ENCODE measurements around the gene PLEKHJ1. TPM values are rescaled to one million over a fixed set of nuclear protein-coding genes. Genes with fewer than 3 reads are reported as not detected.
A peak's percentile ranks its signal among the peaks of the same experiment; 100 is the strongest.

The PLEKHJ1 gene
- total and polyA plus RNA-seq, 2 of the 8 experiments (the other 6 are each of a cell fraction or from before 2014, with no cell fraction given), result 135 to 187 TPM

DNA sequence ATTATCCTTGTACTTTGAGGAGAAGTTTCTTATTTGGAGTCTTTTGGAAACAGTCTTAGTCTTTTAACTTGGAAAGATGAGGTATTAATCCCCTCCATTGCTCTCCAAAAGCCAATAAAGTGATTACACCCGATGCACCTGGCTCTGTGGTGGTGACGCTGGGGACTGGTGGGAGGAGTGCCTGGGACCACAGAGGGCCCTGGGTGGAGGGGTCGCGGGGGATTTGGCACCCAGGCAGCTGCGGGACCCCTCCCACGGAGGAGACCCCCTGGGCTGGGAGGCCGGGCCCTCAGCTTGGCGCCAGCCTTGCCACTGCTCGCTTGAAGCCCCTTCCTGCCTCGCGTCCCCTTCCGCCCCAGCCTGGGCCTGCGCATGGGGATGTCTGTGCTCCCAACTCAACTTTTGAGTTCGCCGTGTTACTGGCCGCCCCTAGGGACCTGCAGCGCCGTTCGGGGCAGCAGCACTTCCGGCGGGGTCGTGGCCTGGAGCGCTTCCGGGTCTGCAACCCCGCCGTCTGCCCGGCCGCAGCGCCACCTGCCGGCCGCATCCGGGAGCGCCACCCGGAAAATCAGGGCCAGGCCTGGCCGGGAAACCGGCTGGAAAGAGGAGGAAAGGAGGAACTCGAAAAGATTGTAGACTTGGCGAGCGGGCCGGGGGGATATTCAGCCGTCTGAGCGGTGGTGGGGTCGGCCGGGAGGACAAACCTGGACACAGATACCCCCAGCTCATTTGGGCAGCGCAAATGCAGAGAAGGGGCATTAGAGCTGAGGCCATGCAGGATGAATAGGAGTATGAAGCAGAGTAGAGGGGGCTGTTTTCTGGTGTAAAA is 37.4 kb upstream of the PLEKHJ1 start:
- Histone ChIP-seq H3K56ac (replicated peaks; ENCODE audit: insufficient read length, low read depth, low read length) (no peak overlapping the region), H4K5ac (ENCODE audit: insufficient read length, low read depth, low read length) (peak overlapping the region; percentile 34), H4K8ac (ENCODE audit: extremely low read depth, insufficient read depth, low read length) (peak overlapping the region; percentile 9; the same call in 1 of the 2 replicates), H3K4me3 (ENCODE audit: extremely low read depth in 1 of 4, insufficient read depth in 2 of 4, low read depth in 3 of 4, low read length in 4 of 4) (peak overlapping the region in 3 of 4 experiments; percentile 18 to 53 (median 23); a peak in 4 of 8 replicates), H3K79me2 (ENCODE audit: control insufficient read depth in 1 of 2, insufficient read depth in 2 of 2, low read length in 2 of 2) (peaks cover 20 to 40% of the 10 kb centered on the region in 2 experiments; a peak in 3 of 4 replicates), H3K27me3 (replicated peaks in 1 of 4; ENCODE audit: control insufficient read depth in 3 of 4, extremely low read depth in 1 of 4, insufficient read depth in 3 of 4, low read length in 3 of 4) (no peaks in the 10 kb centered on the region), H2BK20ac (ENCODE audit: low read length) (no peak overlapping the region), H3K23ac (ENCODE audit: insufficient read length) (no peak overlapping the region), H2BK12ac (ENCODE audit: low read depth, low read length) (no peak overlapping the region), H3K4me2 (ENCODE audit: insufficient read depth in 1 of 2, low read depth in 2 of 2, low read length in 2 of 2) (peak overlapping the region; percentile 73 to 79), H2AFZ (ENCODE audit: low read length) (no peak overlapping the region), H4K91ac (replicated peaks; ENCODE audit: insufficient read length, low read length) (no peak overlapping the region), H3K14ac (ENCODE audit: insufficient read length) (no peak overlapping the region), H3K36me3 (ENCODE audit: control insufficient read depth in 2 of 4, insufficient read depth in 4 of 4, low read length in 3 of 4) (peaks cover 3 to 23% (median 9%) of the 10 kb centered on the region in 4 experiments; a peak in 5 of 8 replicates), H3K9me3 (ENCODE audit: insufficient read depth in 2 of 2, low read depth in 1 of 2, low read length in 1 of 2) (no peaks in the 10 kb centered on the region), H3K23me2 (ENCODE audit: low read depth, low read length) (peaks cover 5% of the 10 kb centered on the region; the same call in 1 of the 2 replicates), H2BK5ac (ENCODE audit: low read depth, low read length) (no peak overlapping the region), H3K79me1 (ENCODE audit: low read depth, low read length) (peaks cover 3% of the 10 kb centered on the region; the same call in 1 of the 2 replicates), H2BK15ac (ENCODE audit: low read length) (no peak overlapping the region), H2BK120ac (replicated peaks; ENCODE audit: low read depth, low read length) (no peak overlapping the region), H3K4me1 (replicated peaks in 1 of 4; ENCODE audit: control insufficient read depth in 3 of 4, insufficient read depth in 4 of 4, low read length in 3 of 4) (peaks cover 0 to 17% (median 7%) of the 10 kb centered on the region in 4 experiments; a peak in 5 of 7 replicates), H4K20me1 (replicated peaks in 1 of 2; ENCODE audit: control insufficient read depth in 1 of 2, insufficient read depth in 2 of 2, low read length in 2 of 2) (peaks cover 22 to 31% of the 10 kb centered on the region in 2 experiments), H3K18ac (ENCODE audit: extremely low read depth, low read length) (no peak overlapping the region; the same call in 1 of the 2 replicates), H3K4ac (replicated peaks; ENCODE audit: insufficient read length, low read depth, low read length) (no peak overlapping the region), H3K9ac (replicated peaks in 1 of 4; ENCODE audit: extremely low read depth in 1 of 4, low read depth in 3 of 4, low read length in 3 of 4) (peak overlapping the region in 2 of 4 experiments; percentile 9 to 51; a peak in 2 of 7 replicates), H2AK5ac (ENCODE audit: low read depth, low read length) (no peak overlapping the region), H3K27ac (ENCODE audit: low read depth, low read length) (no peak overlapping the region; the same call in 1 of the 2 replicates)
- 14% methylated on average over 41 of the region's 45 CpGs; no CpG with 5 or more reads in 1 of the 2 experiments for WGBS, 2 experiments (ENCODE audit: extremely low coverage in 1 of 2, insufficient coverage in 1 of 2, insufficient read length in 1 of 2, insufficient replicate concordance in 2 of 2, low coverage in 1 of 2, low lambda C conversion rate in 2 of 2, missing lambda C conversion rate in 1 of 2)
- CTCF ChIA-PET (ENCODE audit: partially characterized antibody), result interaction anchor here (0.6 to 6.2 kb wide), 21 partner anchors 11 to 580 kb away, joined by 3 to 106 read pairs (median 8); partner anchors contain the start of genes JSRP1 and TMPRSS9
- no peak for FAIRE-seq
- DNase-seq (ENCODE audit: low read depth in 1 of 2, low spot score in 2 of 2), result peak; percentile 73 to 98
- POLR2A ChIA-PET (ENCODE audit: partially characterized antibody), result interaction anchor here (1.0 to 23.4 kb wide), 12 partner anchors 10 to 155 kb away, joined by 3 to 330 read pairs (median 6); partner anchors contain the start of genes AMH, JSRP1, LSM7 and PLEKHJ1
- no peak for TF ChIP-seq GTF2F1 (IDR thresholded peaks at IDR 0.05; ENCODE audit: borderline replicate concordance, low read depth, low read length)
- TF ChIP-seq SRF (IDR thresholded peaks at IDR 0.05; ENCODE audit: low read depth, low read length), result 0 out of 2 replicates have a peak, but pooled peaks have one; percentile 40
- TF ChIP-seq, protein P1, sequence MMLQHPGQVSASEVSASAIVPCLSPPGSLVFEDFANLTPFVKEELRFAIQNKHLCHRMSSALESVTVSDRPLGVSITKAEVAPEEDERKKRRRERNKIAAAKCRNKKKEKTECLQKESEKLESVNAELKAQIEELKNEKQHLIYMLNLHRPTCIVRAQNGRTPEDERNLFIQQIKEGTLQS (IDR thresholded peaks at IDR 0.05; ENCODE audit: insufficient read depth, low read depth, low read length), result 0 out of 2 replicates have a peak, but pooled peaks have one; percentile 34
- TF ChIP-seq TEAD4 (IDR thresholded peaks at IDR 0.05; ENCODE audit: low read depth, low read length), result no peak
- TF ChIP-seq SAP30 (IDR thresholded peaks at IDR 0.05; ENCODE audit: insufficient read depth, insufficient replicate concordance, low read length), result no peak
- peak; percentile 18; the same call in 1 of the 2 replicates for TF ChIP-seq CEBPB (IDR thresholded peaks at IDR 0.05; ENCODE audit: low read depth, low read length)
- TF ChIP-seq NANOG (IDR thresholded peaks at IDR 0.05; ENCODE audit: insufficient read depth, low read depth, low read length, poor library complexity, severe bottlenecking), result no peak
- TF ChIP-seq PHF8 (conservative IDR thresholded peaks at IDR 0.05; ENCODE audit: low read depth, low read length), result no peak
